ENCODE measurements around the gene PTPRJ. TPM values are rescaled to one million over a fixed set of nuclear protein-coding genes. Genes with fewer than 3 reads are reported as not detected.

The PTPRJ gene
- polyA plus RNA-seq, 1 donor (not counting 4 experiments of a cell fraction or from before 2014, with no cell fraction given), result 0.84 TPM

GRCh38 chr11:48129697-48130395 lies 149.5 kb downstream of the PTPRJ start:
- no peaks in the 10 kb centered on the region for H4K20me1 ChIP-seq (ENCODE audit: control insufficient read depth, extremely low read depth, insufficient read depth, low read length)
- dilution Hi-C loops (cut with MboI; ENCODE audit: extremely low pct_ligation_motif_present, low sequenced_read_pairs), result no loop called here
- FAIRE-seq (no peak), DNase-seq (ENCODE audit: low read depth, low spot score) (no peak)
- peaks cover 0 to 1% of the 10 kb centered on the region in 2 experiments for H3K36me3 ChIP-seq (ENCODE audit: control insufficient read depth in 2 of 2, extremely low read depth in 1 of 2, insufficient read depth in 2 of 2, low read length in 2 of 2)
- no peak overlapping the region for H3K4me3 ChIP-seq (ENCODE audit: control insufficient read depth in 2 of 3, extremely low read depth in 1 of 3, insufficient read depth in 2 of 3, low read depth in 1 of 3, low read length in 3 of 3)
- no peaks in the 10 kb centered on the region for H3K27me3 ChIP-seq (ENCODE audit: control insufficient read depth, extremely low read depth, insufficient read depth, low read length)
- H2AFZ ChIP-seq (ENCODE audit: control insufficient read depth, low read length), result no peak overlapping the region
- H3K27ac ChIP-seq (ENCODE audit: control insufficient read depth, insufficient read depth, low read length), result no peak overlapping the region
- TF ChIP-seq CTCF (optimal IDR thresholded peaks at IDR 0.05 in 1 of 3, IDR thresholded peaks at IDR 0.05 in 1 of 3, conservative IDR thresholded peaks at IDR 0.05 in 1 of 3; ENCODE audit: extremely low read depth in 1 of 3, insufficient read depth in 2 of 3, low read length in 3 of 3) (no peak), EZH2 (IDR thresholded peaks at IDR 0.05; ENCODE audit: low read length) (no peak)
- no peaks in the 10 kb centered on the region for H3K79me2 ChIP-seq (ENCODE audit: control insufficient read depth, insufficient read depth, low read length)
- no peak overlapping the region for H3K4me2 ChIP-seq (ENCODE audit: control insufficient read depth, extremely low read depth, insufficient read depth, low read depth, low read length)
- H3K9me3 ChIP-seq (ENCODE audit: control insufficient read depth, low read depth, low read length), result no peaks in the 10 kb centered on the region
- no peaks in the 10 kb centered on the region for H3K9me1 ChIP-seq (ENCODE audit: control insufficient read depth, extremely low read depth, insufficient read depth, low read length)
- H3K9ac ChIP-seq (ENCODE audit: control insufficient read depth, extremely low read depth, insufficient read depth, low read length), result no peak overlapping the region
- H3K4me1 ChIP-seq (ENCODE audit: control insufficient read depth, extremely low read depth, insufficient read depth, low read length), result no peaks in the 10 kb centered on the region

GRCh38 chr11:48134221-48134922 lies 154.0 kb downstream of the PTPRJ start:
- no peak overlapping the region for H3K4me2 ChIP-seq (ENCODE audit: control insufficient read depth, extremely low read depth, insufficient read depth, low read depth, low read length)
- no peak overlapping the region for H3K27ac ChIP-seq (ENCODE audit: control insufficient read depth, insufficient read depth, low read length)
- H3K9me1 ChIP-seq (ENCODE audit: control insufficient read depth, extremely low read depth, insufficient read depth, low read length), result no peaks in the 10 kb centered on the region
- no peak overlapping the region for H3K9ac ChIP-seq (ENCODE audit: control insufficient read depth, extremely low read depth, insufficient read depth, low read length)
- no peaks in the 10 kb centered on the region for H4K20me1 ChIP-seq (ENCODE audit: control insufficient read depth, extremely low read depth, insufficient read depth, low read length)
- no peaks in the 10 kb centered on the region for H3K4me1 ChIP-seq (ENCODE audit: control insufficient read depth, extremely low read depth, insufficient read depth, low read length)
- no peaks in the 10 kb centered on the region for H3K27me3 ChIP-seq (ENCODE audit: control insufficient read depth, extremely low read depth, insufficient read depth, low read length)
- H2AFZ ChIP-seq (ENCODE audit: control insufficient read depth, low read length), result no peak overlapping the region
- DNase-seq (ENCODE audit: low read depth, low spot score) (no peak), FAIRE-seq (no peak)
- dilution Hi-C loops (cut with MboI; ENCODE audit: extremely low pct_ligation_motif_present, low sequenced_read_pairs), result no loop called here
- TF ChIP-seq CTCF (optimal IDR thresholded peaks at IDR 0.05 in 1 of 3, IDR thresholded peaks at IDR 0.05 in 1 of 3, conservative IDR thresholded peaks at IDR 0.05 in 1 of 3; ENCODE audit: extremely low read depth in 1 of 3, insufficient read depth in 2 of 3, low read length in 3 of 3) (no peak), EZH2 (IDR thresholded peaks at IDR 0.05; ENCODE audit: low read length) (no peak)
- no peak overlapping the region for H3K4me3 ChIP-seq (ENCODE audit: control insufficient read depth in 2 of 3, extremely low read depth in 1 of 3, insufficient read depth in 2 of 3, low read depth in 1 of 3, low read length in 3 of 3)
- no peaks in the 10 kb centered on the region for H3K9me3 ChIP-seq (ENCODE audit: control insufficient read depth, low read depth, low read length)
- peaks cover 0 to 1% of the 10 kb centered on the region in 2 experiments for H3K36me3 ChIP-seq (ENCODE audit: control insufficient read depth in 2 of 2, extremely low read depth in 1 of 2, insufficient read depth in 2 of 2, low read length in 2 of 2)
- H3K79me2 ChIP-seq (ENCODE audit: control insufficient read depth, insufficient read depth, low read length), result no peaks in the 10 kb centered on the region
